HCT116 (cell line): Measurements from ENCODE around the gene MEGF6. TPM values are rescaled to one million over a fixed set of nuclear protein-coding genes. Genes with fewer than 3 reads are reported as not detected.

Source experiments
- ATAC-seq: fragments of 200-7000 bp; cut with Tn5 transposase; 2 replicates; pipeline ENCODE4 v1.9.1; 2020; ENCODE audit warnings: mild to moderate bottlenecking, moderate library complexity
- BruUV-seq: library from RNA; stranded (reverse); fragments of 400-500 nt; replicated peaks from 2 replicates; lab custom pipeline; 2021; lab: Mats Ljungman, UMichigan
- CTCF ChIA-PET: fragments of 300-600 bp; sonication (Branson Sonifier 250); formaldehyde crosslinking; loops from one replicate; lab custom pipeline; 2021; ENCODE audit warnings: antibody characterized with exemption; lab: Charles Lee
- POLR2A ChIA-PET: fragments of 300-600, 350-600 bp; sonication (Branson Sonifier 250); formaldehyde crosslinking; loops from one replicate; lab custom pipeline; 2021; ENCODE audit warnings: antibody characterized with exemption; lab: Charles Lee
- RAD21 ChIA-PET, 2 experiments: fragments of 300-600 bp; sonication (Branson Sonifier 250); formaldehyde crosslinking; loops; one replicate each; lab custom pipeline; 2023; ENCODE audit warnings: low total read pairs in 2 of 2; ENCODE audit not compliant: uncharacterized antibody in 2 of 2, unreplicated experiment in 2 of 2, low non-redundant PET in 1 of 2; lab: Charles Lee
- DNase-seq: peaks from one replicate; pipeline ENCODE4 v3.0.0-alpha.2; 2010; ENCODE audit warnings: low read depth, low spot score
- H2AFZ ChIP-seq: fragments of 200-600 bp; shearing (Covaris generic), sonication (generic); 2 replicates; pipeline ENCODE4 v1.6.1; 2017; ENCODE audit warnings: low read depth, mixed run types, mixed read lengths, antibody characterized with exemption, low read length; ENCODE audit not compliant: poor library complexity, severe bottlenecking
- H3K27ac ChIP-seq: 2 replicates; pipeline ENCODE4 v1.5.1; 2012; ENCODE audit warnings: low read depth, low read length
- H3K27me3 ChIP-seq: fragments of 200-600 bp; sonication (generic); 2 replicates; pipeline ENCODE4 v1.6.1; 2016; ENCODE audit warnings: mixed run types, low read length, mixed read lengths; ENCODE audit not compliant: insufficient read depth
- H3K36me3 ChIP-seq, 2 experiments: fragments of 200-500 bp in 1 of 2; fragments of 200-600 bp in 1 of 2; sonication (Bioruptor generic) in 1 of 2; sonication (generic) in 1 of 2; 2 replicates each; pipeline versions ENCODE4 v1.5.1 to v1.6.1; 2014 to 2016; ENCODE audit warnings: low read length in 2 of 2, inconsistent platforms in 1 of 2, mixed read lengths in 1 of 2, mixed run types in 1 of 2; ENCODE audit not compliant: insufficient read depth in 2 of 2, control insufficient read depth in 1 of 2
- H3K4me1 ChIP-seq, 2 experiments: fragments of 200-600 bp in 1 of 2; sonication (generic) in 1 of 2; 2 replicates each; pipeline versions ENCODE4 v1.5.1 to v1.6.1; 2012 to 2017; ENCODE audit warnings: low read length in 2 of 2, inconsistent platforms in 1 of 2, mild to moderate bottlenecking in 1 of 2, mixed read lengths in 1 of 2, mixed run types in 1 of 2, moderate library complexity in 1 of 2; ENCODE audit not compliant: insufficient read depth in 2 of 2, control insufficient read depth in 1 of 2
- H3K4me2 ChIP-seq: fragments of 200-600 bp; sonication (generic); 2 replicates; pipeline ENCODE4 v1.6.1; 2017; ENCODE audit warnings: mixed run types, low read length, mixed read lengths
- H3K4me3 ChIP-seq, 2 experiments: fragments of 200-600 bp in 1 of 2; sonication (generic) in 1 of 2; replicated peaks in 1 of 2; 2 replicates each; pipeline ENCODE4 v1.5.1; 2011 to 2016; ENCODE audit warnings: low read length in 2 of 2, control low read depth in 1 of 2, low read depth in 1 of 2, mild to moderate bottlenecking in 1 of 2, mixed read lengths in 1 of 2, mixed run types in 1 of 2
- H3K79me2 ChIP-seq: fragments of 200-600 bp; sonication (generic); 2 replicates; pipeline ENCODE4 v1.6.1; 2017; ENCODE audit warnings: mild to moderate bottlenecking, mixed run types, low read length, moderate library complexity, mixed read lengths; ENCODE audit not compliant: insufficient read depth
- H3K9ac ChIP-seq: fragments of 200-600 bp; sonication (generic); 2 replicates; pipeline ENCODE4 v1.6.1; 2016; ENCODE audit warnings: low read length, mixed read lengths
- H3K9me2 ChIP-seq: fragments of 200-600 bp; sonication (generic), shearing (Covaris generic); 2 replicates; pipeline ENCODE4 v1.6.1; 2017; ENCODE audit warnings: mixed run types, mild to moderate bottlenecking, moderate library complexity; ENCODE audit not compliant: insufficient read depth
- H3K9me3 ChIP-seq, 2 experiments: fragments of 200-500 bp in 1 of 2; fragments of 200-600 bp in 1 of 2; sonication (Bioruptor generic) in 1 of 2; sonication (generic) in 1 of 2; 2 replicates each; pipeline ENCODE4 v1.6.1; 2014 to 2017; ENCODE audit warnings: low read length in 2 of 2, mixed read lengths in 2 of 2, inconsistent platforms in 1 of 2, low read depth in 1 of 2, mild to moderate bottlenecking in 1 of 2, mixed run types in 1 of 2, moderate library complexity in 1 of 2; ENCODE audit not compliant: control insufficient read depth in 1 of 2, insufficient read depth in 1 of 2
- H4K20me1 ChIP-seq: fragments of 200-600 bp; sonication (generic), shearing (Covaris generic); 2 replicates; pipeline ENCODE4 v1.6.1; 2017; ENCODE audit warnings: mixed run types, mild to moderate bottlenecking, moderate library complexity; ENCODE audit not compliant: insufficient read depth
- CBX3 ChIP-seq: IDR thresholded peaks from 2 replicates; pipeline ENCODE4 v1.6.1; 2012; ENCODE audit warnings: low read depth
- CEBPB ChIP-seq: IDR thresholded peaks from 2 replicates; pipeline ENCODE4 v1.6.1; 2012; ENCODE audit warnings: low read depth
- EGR1 ChIP-seq: IDR thresholded peaks from 2 replicates; pipeline ENCODE4 v1.6.1; 2012; ENCODE audit warnings: low read depth
- ELF1 ChIP-seq: IDR thresholded peaks from 2 replicates; pipeline ENCODE4 v1.6.1; 2012; ENCODE audit warnings: low read depth, borderline replicate concordance
- EZH2 ChIP-seq: fragments of 200-600 bp; sonication (generic); IDR thresholded peaks from 2 replicates; pipeline ENCODE4 v1.6.1; 2017; ENCODE audit warnings: antibody characterized with exemption, mixed run types
- EZH2phosphoT487 ChIP-seq: fragments of 200-600 bp; IDR thresholded peaks from 2 replicates; pipeline ENCODE4 v1.6.1; 2018; ENCODE audit warnings: antibody characterized with exemption, borderline replicate concordance
- FOSL1 ChIP-seq: IDR thresholded peaks from 2 replicates; pipeline ENCODE4 v1.6.1; 2012; ENCODE audit warnings: low read depth
- JUND ChIP-seq: IDR thresholded peaks from 2 replicates; pipeline ENCODE4 v1.6.1; 2012
- POLR2AphosphoS5 ChIP-seq: IDR thresholded peaks from 2 replicates; pipeline ENCODE4 v1.6.1; 2011; ENCODE audit warnings: mild to moderate bottlenecking, low read depth, low read length, moderate library complexity
- RAD21 ChIP-seq: IDR thresholded peaks from 2 replicates; pipeline ENCODE4 v1.6.1; 2012; ENCODE audit warnings: low read depth, mild to moderate bottlenecking
- SIN3A ChIP-seq: IDR thresholded peaks from 2 replicates; pipeline ENCODE4 v1.6.1; 2012; ENCODE audit warnings: low read depth
- SP1 ChIP-seq: IDR thresholded peaks from 2 replicates; pipeline ENCODE4 v1.6.1; 2012; ENCODE audit warnings: low read depth
- YY1 ChIP-seq: IDR thresholded peaks from 2 replicates; pipeline ENCODE4 v1.6.1; 2011; ENCODE audit warnings: low read length, low read depth, moderate library complexity, mild to moderate bottlenecking; ENCODE audit not compliant: insufficient replicate concordance; ENCODE audit errors: extremely low read depth
- intact Hi-C: fragments of 100-400 bp; cut with micrococcal nuclease; formaldehyde crosslinking; loops from 2 replicates; pipeline ENCODE4 v1.10.0; 2022
- total RNA-seq: library from RNA; stranded (reverse); gene quantifications from one replicate; pipeline ENCODE4 v1.2.1, GENCODE V29; 2021; ENCODE audit not compliant: unreplicated experiment
- TF ChIP-seq, protein P1 (sequence below), 3 experiments: fragments of 200-600 bp in 1 of 3; sonication (generic) in 1 of 3; IDR thresholded peaks in 2 of 3; conservative IDR thresholded peaks in 1 of 3; 2 replicates each; pipeline ENCODE4 v1.5.1; 2012 to 2017; ENCODE audit warnings: low read depth in 2 of 3, low read length in 2 of 3, antibody characterized with exemption in 1 of 3, borderline replicate concordance in 1 of 3, control low read depth in 1 of 3, mild to moderate bottlenecking in 1 of 3, mixed read lengths in 1 of 3, mixed run types in 1 of 3, moderate library complexity in 1 of 3; ENCODE audit not compliant: insufficient read depth in 1 of 3
- TF ChIP-seq, protein P2 (sequence below): IDR thresholded peaks from 2 replicates; pipeline ENCODE4 v1.6.1; 2012
- TF ChIP-seq, protein P3 (sequence below): IDR thresholded peaks from 2 replicates; pipeline ENCODE4 v1.6.1; 2011; ENCODE audit warnings: mild to moderate bottlenecking, low read length, moderate library complexity; ENCODE audit not compliant: insufficient replicate concordance; ENCODE audit errors: extremely low read depth

Gene MEGF6
- total RNA-seq, 1 experiment from 2014 or later: 47.6 TPM

DNA sequence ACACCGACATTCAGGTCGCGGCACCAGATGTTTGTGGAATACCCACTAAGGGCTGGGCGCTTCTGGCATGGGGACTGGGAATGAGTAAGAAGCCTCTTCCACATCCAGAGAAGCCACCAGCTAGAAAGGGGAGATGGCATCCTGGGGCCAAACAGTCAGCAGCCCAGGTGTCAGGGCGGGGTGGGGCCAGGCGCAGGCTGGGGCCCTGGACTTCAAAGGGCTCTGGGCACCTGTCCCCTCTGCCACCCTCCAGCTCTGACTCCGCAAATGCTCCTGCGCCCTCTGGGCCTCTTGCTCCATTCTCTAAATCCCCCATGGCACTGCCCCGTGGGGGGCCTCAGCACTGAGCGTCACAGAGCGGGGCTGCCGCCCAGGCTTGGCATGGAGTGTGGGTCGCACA, 70.4 kb downstream of the MEGF6 start (continued):
- TF ChIP-seq, protein P1, sequence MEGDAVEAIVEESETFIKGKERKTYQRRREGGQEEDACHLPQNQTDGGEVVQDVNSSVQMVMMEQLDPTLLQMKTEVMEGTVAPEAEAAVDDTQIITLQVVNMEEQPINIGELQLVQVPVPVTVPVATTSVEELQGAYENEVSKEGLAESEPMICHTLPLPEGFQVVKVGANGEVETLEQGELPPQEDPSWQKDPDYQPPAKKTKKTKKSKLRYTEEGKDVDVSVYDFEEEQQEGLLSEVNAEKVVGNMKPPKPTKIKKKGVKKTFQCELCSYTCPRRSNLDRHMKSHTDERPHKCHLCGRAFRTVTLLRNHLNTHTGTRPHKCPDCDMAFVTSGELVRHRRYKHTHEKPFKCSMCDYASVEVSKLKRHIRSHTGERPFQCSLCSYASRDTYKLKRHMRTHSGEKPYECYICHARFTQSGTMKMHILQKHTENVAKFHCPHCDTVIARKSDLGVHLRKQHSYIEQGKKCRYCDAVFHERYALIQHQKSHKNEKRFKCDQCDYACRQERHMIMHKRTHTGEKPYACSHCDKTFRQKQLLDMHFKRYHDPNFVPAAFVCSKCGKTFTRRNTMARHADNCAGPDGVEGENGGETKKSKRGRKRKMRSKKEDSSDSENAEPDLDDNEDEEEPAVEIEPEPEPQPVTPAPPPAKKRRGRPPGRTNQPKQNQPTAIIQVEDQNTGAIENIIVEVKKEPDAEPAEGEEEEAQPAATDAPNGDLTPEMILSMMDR (IDR thresholded peaks at IDR 0.05 in 2 of 3, conservative IDR thresholded peaks at IDR 0.05 in 1 of 3; ENCODE audit: borderline replicate concordance in 1 of 3, insufficient read depth in 1 of 3, low read depth in 2 of 3, low read length in 2 of 3): no peak
- TF ChIP-seq CBX3 (no peak), EZH2phosphoT487 (no peak), EZH2 (no peak), SIN3A (no peak), FOSL1 (no peak)
- TF ChIP-seq, protein P2, sequence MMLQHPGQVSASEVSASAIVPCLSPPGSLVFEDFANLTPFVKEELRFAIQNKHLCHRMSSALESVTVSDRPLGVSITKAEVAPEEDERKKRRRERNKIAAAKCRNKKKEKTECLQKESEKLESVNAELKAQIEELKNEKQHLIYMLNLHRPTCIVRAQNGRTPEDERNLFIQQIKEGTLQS: no peak

DNA sequence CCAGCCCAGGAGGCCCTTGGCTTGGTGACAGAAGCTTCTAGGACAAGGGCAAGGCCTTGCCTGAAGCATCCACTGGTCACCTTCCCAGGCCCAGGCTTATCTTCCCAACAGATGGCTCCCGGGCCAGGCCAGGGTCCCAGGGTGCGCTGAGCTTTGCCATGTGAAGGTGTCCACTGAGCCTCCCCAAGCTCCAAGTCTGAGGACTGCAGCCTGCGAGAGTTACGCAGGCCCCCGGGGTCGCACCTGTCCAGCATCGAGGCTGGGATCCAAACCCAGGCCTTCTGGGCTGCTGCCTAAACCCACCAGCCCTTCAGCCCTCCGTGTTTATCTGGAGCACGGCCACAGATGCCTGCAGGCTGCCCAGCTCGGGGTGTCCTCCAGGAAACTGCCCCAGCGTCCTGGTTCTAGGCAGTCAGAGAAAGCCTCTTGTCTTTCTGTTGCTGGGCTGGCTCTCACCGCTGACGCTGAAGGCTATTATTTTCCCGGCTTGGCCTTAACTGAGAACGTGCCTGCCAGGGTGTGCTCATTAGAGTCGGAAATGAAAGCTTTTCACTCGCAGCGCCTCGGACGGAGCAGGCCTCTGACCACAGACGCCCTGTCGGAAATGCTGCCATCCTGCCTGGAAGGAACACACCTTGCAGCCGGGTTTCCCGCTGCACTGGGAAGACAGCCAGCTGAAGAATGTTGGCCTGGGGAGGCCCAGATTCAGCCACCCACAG, 71.4 kb downstream of the MEGF6 start:
- Histone ChIP-seq H3K9ac (no peak overlapping the region), H3K9me2 (no peaks in the 10 kb centered on the region), H3K4me1 (peaks cover 16 to 40% of the 10 kb centered on the region in 2 experiments), H3K36me3 (no peaks in the 10 kb centered on the region), H3K4me2 (no peak overlapping the region), H3K27ac (no peak overlapping the region), H3K79me2 (no peaks in the 10 kb centered on the region), H3K4me3 (no peak overlapping the region), H2AFZ (no peak overlapping the region), H3K27me3 (no peaks in the 10 kb centered on the region), H4K20me1 (no peaks in the 10 kb centered on the region), H3K9me3 (no peaks in the 10 kb centered on the region)
- no TSS peak for BruUV-seq
- no peak for ATAC-seq
- intact Hi-C loops: no loop called here
- CTCF ChIA-PET: no interaction called here
- POLR2A ChIA-PET: interaction anchor here (1.0 kb wide), 1 partner anchor 9 kb away, joined by 3 read pairs; no protein-coding TSS in a partner anchor
- no peak for DNase-seq
- RAD21 ChIA-PET: no interaction called here
- no peak for TF ChIP-seq FOSL1
- TF ChIP-seq EZH2phosphoT487: no peak
- TF ChIP-seq RAD21: no peak
- TF ChIP-seq, protein P3, sequence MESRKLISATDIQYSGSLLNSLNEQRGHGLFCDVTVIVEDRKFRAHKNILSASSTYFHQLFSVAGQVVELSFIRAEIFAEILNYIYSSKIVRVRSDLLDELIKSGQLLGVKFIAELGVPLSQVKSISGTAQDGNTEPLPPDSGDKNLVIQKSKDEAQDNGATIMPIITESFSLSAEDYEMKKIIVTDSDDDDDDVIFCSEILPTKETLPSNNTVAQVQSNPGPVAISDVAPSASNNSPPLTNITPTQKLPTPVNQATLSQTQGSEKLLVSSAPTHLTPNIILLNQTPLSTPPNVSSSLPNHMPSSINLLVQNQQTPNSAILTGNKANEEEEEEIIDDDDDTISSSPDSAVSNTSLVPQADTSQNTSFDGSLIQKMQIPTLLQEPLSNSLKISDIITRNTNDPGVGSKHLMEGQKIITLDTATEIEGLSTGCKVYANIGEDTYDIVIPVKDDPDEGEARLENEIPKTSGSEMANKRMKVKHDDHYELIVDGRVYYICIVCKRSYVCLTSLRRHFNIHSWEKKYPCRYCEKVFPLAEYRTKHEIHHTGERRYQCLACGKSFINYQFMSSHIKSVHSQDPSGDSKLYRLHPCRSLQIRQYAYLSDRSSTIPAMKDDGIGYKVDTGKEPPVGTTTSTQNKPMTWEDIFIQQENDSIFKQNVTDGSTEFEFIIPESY: no peak
- no peak for TF ChIP-seq SIN3A
- TF ChIP-seq, protein P1 (IDR thresholded peaks at IDR 0.05 in 2 of 3, conservative IDR thresholded peaks at IDR 0.05 in 1 of 3; ENCODE audit: borderline replicate concordance in 1 of 3, insufficient read depth in 1 of 3, low read depth in 2 of 3, low read length in 2 of 3): no peak
- TF ChIP-seq POLR2AphosphoS5: no peak
- TF ChIP-seq CBX3: no peak
- TF ChIP-seq YY1: no peak
- no peak for TF ChIP-seq SP1
- no peak for TF ChIP-seq EGR1
- TF ChIP-seq CEBPB: no peak
- no peak for TF ChIP-seq ELF1
- no peak for TF ChIP-seq JUND
- TF ChIP-seq, protein P2: no peak
